GM06990 (cell line): ENCODE data around the gene PITPNM3.

Source experiments
- DNase-seq: peaks from one replicate; pipeline ENCODE4 v3.0.0-alpha.2; 2011; ENCODE audit not compliant: insufficient read length; ENCODE audit errors: extremely low read depth
- H3K27me3 ChIP-seq: replicated peaks from 2 replicates; pipeline ENCODE4 v1.6.0; 2011; ENCODE audit warnings: low read length; ENCODE audit not compliant: control insufficient read depth, insufficient read depth
- H3K36me3 ChIP-seq: 2 replicates; pipeline ENCODE4 v1.5.1; 2011; ENCODE audit warnings: low read length; ENCODE audit not compliant: control insufficient read depth, insufficient read depth
- H3K4me3 ChIP-seq: replicated peaks from 2 replicates; pipeline ENCODE4 v1.5.1; 2011; ENCODE audit warnings: low read depth, mild to moderate bottlenecking, control low read depth, low read length
- TF ChIP-seq, protein P1 (sequence below): IDR thresholded peaks from 2 replicates; pipeline ENCODE4 v1.5.1; 2011; ENCODE audit warnings: low read length, control low read depth, mild to moderate bottlenecking, inconsistent platforms; ENCODE audit not compliant: insufficient read depth, poor library complexity, severe bottlenecking

PITPNM3 gene

DNA sequence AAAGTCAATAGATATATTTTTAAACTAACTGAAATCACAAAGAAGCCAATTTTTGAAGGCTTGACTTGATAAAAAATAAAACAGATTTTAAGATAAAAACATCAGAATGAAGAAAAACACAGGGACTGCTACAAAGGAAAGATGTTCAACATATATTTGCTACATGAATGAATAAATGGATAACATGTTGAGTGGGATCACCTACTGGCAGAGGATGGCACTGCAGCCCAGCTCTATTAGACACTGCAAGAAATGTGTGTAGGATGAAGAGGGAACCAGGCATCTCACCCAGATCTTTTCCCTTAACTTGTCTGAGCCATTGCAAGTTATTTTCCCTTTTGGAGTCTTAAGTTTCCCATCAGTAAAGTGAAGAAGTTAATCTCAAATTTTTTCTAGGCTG is 125.6 kb downstream of the PITPNM3 start:
- Histone ChIP-seq H3K27me3 (no peaks in the 10 kb centered on the region), H3K36me3 (no peaks in the 10 kb centered on the region), H3K4me3 (no peak overlapping the region)
- no peak for DNase-seq
- TF ChIP-seq, protein P1, sequence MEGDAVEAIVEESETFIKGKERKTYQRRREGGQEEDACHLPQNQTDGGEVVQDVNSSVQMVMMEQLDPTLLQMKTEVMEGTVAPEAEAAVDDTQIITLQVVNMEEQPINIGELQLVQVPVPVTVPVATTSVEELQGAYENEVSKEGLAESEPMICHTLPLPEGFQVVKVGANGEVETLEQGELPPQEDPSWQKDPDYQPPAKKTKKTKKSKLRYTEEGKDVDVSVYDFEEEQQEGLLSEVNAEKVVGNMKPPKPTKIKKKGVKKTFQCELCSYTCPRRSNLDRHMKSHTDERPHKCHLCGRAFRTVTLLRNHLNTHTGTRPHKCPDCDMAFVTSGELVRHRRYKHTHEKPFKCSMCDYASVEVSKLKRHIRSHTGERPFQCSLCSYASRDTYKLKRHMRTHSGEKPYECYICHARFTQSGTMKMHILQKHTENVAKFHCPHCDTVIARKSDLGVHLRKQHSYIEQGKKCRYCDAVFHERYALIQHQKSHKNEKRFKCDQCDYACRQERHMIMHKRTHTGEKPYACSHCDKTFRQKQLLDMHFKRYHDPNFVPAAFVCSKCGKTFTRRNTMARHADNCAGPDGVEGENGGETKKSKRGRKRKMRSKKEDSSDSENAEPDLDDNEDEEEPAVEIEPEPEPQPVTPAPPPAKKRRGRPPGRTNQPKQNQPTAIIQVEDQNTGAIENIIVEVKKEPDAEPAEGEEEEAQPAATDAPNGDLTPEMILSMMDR, result peak; percentile 33

DNA sequence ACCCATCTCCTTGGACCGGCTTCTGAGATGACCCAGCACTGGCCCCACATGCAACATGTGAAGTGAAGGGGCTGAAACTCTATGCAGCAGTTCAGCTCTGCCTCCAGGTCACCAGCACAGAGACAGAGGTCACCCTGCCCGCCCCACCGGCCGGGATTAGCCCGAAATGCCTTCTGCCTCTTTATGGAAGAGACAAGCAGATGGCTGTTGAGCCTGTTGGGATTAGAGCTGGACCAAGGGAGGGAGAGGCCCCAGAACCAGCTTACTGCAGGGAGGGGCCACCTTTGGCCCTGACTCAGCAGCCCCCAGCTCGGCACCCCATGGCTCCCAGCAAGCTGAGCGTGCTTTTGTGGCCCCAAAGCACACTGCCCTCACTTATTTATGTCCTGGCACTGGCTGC is 127.1 kb downstream of the PITPNM3 start:
- TF ChIP-seq, protein P1, result no peak
- DNase-seq, result no peak
- no peak overlapping the region for H3K4me3 ChIP-seq
- H3K27me3 ChIP-seq, result no peaks in the 10 kb centered on the region
- H3K36me3 ChIP-seq, result no peaks in the 10 kb centered on the region

DNA sequence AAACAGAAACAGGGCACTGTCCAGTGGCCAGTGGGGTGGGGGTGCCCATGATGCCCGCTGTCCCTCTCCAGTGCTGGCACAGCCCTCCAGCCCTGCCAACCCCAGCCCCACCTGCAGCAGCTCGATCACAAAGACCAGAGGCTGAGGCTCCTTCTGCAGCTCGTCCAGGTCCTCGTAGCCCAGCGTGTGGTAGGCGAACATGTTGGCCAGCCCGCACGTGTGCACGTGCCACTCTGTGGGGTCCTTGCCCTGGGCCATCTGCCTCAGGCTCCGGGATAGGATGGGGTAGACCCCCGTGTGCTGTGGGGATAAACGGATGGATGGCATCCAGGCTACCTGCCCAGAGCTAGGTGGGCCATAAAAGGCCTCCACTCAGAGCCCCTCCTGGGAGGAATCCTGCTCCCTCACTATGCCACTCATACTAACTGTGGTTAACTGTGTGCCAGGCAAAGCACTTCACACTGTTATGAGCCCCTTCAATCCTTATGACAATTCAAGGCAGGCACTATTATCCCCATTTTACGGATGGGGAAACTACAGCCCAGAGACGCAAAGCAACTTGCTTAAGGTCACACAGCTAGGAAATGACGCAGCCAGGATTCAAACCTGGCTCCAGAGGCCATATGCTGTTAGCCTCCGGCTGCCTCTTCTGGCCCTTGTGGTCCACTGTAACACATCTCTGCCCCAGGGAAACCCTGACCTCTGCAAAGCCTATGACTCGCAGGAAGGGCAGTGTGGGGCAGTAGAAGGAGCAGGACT is 128.0 kb downstream of the PITPNM3 start:
- Histone ChIP-seq H3K27me3 (no peaks in the 10 kb centered on the region), H3K36me3 (no peaks in the 10 kb centered on the region)

DNA sequence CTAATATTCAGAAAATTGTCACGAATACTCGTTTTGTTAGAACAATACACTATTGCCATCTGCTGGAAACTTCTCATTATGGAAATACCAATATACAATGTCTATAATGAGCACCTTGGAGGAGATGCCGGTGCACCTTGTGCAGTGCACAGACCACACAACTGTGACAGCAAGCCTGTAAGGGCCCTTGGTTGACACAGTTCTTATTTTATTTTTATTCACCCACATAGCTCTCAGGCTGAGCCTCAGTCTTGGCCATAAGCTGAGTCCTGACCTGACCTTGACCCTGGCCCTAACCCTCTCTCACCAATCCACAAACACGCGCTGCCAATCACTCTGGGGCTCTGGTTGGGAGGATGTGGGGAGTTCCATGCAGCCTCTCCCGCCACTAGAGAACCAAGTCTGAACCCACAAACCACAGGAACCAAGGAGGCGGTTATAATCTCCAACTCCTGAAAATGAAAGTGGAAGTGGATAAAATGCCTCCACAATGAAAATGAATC is 129.0 kb downstream of the PITPNM3 start:
- no peak for DNase-seq
- TF ChIP-seq, protein P1, result no peak

More for the DNA sequence above, 128.0 kb downstream of the PITPNM3 start:
- H3K4me3 ChIP-seq, result no peak overlapping the region
- no peak for DNase-seq
- TF ChIP-seq, protein P1, result no peak

DNA sequence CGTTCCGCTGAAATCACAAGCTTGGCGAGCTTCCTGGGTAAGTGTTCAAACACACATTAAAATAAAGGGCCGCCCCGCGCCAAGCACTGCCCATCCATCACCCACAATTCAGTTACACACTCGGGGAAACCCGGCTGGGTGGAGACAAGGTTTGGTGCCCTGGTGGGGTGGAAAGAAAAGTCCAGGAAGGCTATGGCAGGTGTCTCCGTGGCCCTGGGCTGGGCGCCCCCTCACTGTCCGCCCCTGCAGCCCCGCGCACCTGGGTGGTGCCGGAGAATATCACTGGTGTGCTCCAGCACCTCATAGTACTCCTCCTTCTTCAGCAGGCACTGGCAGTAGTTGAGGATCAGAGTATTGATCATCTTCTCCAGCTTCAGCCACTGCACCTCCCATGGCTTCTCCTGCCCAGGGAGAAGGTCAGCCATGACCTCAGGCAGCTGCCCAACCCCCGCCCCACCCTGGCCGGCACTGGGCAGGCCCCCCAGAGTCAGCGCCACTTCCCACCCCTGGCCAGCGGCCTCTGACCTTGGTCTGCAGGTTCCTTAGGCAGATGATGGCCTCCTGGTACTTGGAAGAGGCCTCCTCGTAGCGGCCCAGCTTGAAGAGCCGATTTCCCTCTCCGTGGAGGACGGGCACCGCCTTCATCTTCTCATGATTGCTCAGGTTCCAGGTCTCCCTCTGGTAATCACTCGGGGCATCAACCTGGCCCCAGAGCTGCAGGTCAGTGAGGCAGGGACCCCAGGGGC is 129.8 kb downstream of the PITPNM3 start:
- TF ChIP-seq, protein P1, result no peak
- no peaks in the 10 kb centered on the region for H3K36me3 ChIP-seq

More for the DNA sequence above, 129.0 kb downstream of the PITPNM3 start:
- no peaks in the 10 kb centered on the region for H3K36me3 ChIP-seq
- H3K4me3 ChIP-seq, result no peak overlapping the region
- no peaks in the 10 kb centered on the region for H3K27me3 ChIP-seq

More for the DNA sequence above, 129.8 kb downstream of the PITPNM3 start:
- no peak overlapping the region for H3K4me3 ChIP-seq
- DNase-seq, result no peak
- H3K27me3 ChIP-seq, result no peaks in the 10 kb centered on the region
